NCI-H226 (cell line): Measurements from ENCODE around the gene NAA80.
"Not testable (repeated sequence)": the region's sequence is repeated elsewhere in the genome, so short reads cannot be mapped to it uniquely, and the experiment has no call there.

ENCODE experiments used
- DNase-seq: peaks from one replicate; pipeline ENCODE4 v3.0.0-alpha.2; 2015

NAA80 gene

DNA sequence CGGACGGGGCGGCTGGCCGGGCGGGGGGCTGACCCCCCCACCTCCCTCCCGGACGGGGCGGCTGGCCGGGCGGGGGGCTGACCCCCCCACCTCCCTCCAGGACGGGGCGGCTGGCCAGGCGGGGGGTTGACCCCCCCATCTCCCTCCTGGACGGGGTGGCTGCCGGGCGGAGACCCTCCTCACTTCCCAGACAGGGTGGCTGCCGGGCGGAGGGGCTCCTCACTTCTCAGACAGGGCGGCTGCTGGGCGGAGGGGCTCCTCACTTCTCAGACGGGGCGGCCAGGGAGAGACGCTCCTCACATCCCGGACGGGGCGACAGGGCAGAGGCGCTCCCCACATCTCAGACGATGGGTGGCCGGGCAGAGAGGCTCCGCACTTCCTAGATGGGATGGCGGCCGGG is 12.8 kb upstream of the NAA80 start:
- not testable (repeated sequence) for DNase-seq

DNA sequence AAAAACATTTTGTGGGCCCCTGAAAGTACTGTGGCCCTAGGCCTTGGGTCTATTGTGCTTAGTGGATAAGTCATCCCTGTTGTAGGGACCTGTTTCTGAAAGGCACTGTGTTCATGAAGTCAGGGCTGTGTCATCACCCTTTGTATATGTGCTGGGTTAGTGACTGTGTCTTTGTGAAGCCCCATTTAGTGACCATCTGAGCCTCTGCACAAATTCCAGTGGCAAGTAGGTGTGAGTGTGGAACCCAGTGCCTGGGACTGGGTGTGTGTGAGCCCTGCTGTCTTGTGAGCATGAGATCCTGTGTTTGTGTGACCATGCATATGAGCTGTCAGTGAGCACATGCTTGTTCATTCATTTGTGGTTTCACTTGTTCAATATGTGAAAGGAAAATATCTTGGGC is 5.4 kb upstream of the NAA80 start:
- DNase-seq: no peak

DNA sequence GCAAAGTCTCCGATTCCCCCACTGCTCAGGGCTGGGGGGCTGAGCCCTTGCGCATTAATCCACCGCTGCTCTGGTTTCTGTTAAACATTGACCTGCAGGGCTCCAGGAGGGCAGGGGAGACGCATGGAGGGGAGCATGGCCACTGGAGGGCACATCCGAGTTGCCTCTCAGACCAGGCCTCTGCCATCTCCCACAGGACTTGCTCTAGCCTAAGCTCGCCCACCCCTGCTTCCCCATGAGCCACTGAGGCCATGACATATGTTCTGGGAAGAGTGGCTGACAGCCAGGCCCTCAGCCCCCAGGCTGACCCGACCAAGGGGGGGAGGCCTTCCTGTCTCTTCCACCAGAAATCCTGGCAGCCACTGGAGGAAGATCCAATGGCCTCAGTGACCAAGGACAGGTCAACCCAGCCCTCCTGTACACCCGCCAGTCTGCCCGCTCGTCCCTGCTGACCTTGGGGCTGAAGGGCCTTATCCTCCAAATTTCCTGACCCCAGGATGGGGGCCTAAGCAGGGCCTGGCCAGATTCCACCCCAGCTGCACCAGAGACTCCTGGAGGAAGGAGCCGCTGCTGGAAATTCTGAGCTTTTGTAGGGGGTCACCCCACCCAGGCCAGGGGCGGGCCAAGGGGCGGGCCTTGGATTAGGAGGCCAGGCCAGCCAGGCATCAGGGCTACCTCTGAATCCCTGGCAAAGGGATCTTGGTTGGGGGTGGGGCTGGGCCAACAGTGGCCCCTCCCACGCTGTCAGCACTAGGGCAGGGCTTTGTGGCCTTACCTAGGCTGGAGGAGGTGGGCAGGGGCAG is 4.0 kb upstream of the NAA80 start, which contains the start of gene HYAL1:
TSS of gene HYAL1 (minus strand) at position 562 of the 803 bp plus-strand sequence. CDS start 618 bp downstream, outside the sequence.
- no peak for DNase-seq

DNA sequence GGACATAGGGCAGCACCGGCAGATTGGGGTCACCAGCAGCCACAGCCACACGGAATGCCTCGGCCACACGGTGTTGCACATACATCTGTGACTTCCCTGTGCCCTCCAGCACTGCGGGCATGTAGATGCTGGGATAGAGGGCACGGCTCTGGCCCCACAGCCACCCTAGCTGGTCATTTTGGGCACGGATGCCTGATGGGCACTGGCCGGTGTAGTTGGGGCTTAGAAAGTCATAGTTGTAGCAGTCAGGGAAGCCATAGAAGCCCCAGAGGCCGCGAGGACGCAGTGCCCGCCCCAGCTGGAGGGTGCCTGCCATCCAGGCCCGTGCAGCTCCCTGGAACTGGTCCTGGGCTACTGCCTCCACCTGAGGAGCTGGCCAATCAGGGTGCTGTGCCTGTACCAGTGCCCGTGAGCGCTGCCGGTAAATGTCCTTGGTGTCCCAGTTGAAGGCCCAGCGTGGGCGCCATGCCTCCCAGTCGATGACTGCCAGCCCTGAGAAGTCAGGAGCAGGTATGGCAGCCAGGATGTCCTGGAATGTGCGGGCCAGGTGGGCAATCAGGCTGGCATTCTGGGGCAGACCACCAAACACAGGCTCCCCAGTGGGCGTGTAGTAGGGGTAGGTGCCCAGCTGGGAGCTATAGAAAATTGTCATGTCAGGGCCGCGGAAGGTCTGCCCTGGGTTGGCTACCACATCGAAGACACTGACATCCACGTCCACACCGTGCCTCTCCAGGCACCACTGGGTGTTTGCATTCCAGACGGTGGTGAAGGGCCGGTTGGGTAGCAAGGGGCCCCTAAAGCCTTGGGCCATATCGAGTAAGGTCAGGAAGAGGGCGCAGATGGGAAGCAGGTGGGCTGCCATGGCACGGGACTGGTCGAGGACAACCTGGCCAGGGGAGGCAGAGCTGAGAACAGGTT is 3.1 kb upstream of the NAA80 start:
- no peak for DNase-seq

DNA sequence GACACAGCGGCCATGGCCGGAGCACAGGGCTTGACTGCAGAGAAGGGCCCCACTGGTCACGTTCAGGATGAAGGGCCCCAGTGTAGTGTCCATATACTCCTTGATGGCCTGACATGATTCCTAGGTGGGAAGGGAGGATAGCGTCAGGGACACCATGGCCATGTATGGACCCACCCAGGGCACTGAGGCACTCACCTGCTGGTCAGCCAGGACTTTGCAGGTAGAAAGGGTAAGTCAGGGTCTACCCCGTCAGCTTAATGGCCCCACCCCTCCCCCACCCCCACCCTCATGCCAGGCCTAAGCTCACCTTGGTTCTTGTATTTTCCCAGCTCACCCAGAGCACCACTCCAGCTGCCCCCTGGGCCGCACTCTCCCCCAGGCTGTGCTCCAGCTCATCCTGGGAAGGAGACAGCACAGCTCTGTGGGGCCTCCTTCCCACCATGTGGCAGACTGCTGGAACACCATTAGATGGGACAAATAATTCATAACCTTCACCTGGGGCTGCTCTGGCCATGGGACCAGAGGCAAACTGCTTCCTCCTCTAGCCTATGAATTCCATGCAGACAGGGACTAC is 1.6 kb upstream of the NAA80 start:
- no peak for DNase-seq

DNA sequence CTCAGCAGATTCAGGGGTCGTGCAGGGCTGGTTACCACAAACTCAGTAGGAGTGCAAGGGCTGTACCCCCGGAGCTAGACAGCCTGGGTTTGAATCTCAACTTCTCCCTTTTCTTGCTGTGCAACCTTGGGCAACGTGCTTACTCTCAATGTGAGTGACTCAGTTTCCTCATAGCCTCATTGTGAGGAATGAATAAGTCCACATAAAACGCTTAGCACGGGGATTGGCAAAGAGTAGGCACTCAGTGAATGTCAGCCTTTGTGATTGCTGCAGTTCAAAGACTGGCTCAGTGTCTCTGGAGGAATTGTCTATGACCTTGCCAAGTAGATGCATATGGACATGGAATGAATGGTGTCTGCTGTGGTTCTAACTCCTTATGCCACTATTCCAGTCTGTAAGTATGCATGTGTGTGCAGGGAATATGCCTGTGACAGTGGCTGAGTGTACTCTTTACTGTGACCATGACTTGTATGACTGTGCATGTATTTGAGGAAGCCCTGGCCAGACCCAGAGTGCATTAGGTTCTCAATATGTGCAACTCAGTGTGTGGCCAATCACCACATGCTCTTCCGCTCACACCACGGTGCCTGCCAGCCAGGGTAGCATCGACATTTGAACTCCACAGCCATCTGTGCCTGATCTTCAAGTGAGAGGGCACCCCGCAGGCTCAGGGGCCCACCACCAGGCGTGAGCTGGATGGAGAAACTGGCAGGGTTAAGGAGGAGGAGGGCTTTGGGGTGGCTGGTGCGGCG is 900 bp upstream of the NAA80 start:
- DNase-seq: no peak

DNA sequence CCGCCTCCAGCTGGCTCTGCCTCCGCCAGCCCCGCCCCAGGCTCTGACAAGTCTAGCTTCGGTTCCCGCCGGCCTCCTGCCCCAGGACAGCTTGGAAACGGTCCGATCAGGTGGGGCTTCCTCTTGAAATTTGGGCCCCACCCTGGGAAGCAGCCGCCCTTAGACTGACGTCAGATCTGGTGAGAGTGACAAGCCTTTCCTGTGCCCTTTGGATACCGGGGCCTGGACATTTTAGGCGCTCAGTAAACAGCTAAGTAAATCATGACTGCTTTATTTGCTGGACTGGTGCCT is 378 bp upstream of the NAA80 start:
- DNase-seq: no peak

DNA sequence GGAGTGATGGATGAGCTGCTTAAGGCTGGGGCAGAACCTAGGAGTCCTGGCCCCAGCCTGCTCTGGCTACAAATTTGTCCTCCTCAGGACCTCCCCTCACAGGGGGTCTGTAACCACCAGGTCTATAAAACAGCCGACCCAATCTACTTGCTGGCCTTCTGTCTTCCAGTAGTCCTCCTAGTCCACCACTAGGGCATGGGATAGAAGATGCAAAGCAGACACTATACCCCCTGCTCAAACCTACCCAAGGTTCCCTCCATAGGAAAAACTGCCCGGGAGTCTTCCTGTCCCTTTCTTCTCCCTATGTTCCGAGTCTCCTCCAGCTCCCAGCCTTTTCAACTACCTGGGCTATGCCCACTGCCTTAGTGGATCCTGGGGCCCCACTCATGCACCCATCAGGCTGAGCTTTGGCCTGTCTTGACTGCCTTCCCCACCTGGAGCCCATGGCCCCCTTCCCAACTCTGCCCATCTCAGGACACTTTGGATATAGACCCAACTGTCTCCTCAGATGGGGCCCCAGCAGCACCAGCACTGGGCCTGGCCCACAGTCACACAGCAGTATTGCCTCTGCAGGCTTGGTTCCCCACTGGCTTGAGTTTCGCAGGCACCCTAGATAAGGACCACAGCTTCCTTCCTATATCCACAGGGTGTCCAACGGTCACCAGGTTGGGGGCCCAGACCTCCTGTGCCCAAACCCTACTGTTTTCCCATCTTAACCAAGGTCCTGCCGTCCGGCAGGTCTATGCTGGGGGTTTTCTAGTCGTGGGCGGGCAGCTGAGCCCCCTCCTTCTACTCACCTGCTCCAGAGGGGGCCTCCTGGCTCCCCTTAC is 1.1 kb downstream of the NAA80 start:
- no peak for DNase-seq

DNA sequence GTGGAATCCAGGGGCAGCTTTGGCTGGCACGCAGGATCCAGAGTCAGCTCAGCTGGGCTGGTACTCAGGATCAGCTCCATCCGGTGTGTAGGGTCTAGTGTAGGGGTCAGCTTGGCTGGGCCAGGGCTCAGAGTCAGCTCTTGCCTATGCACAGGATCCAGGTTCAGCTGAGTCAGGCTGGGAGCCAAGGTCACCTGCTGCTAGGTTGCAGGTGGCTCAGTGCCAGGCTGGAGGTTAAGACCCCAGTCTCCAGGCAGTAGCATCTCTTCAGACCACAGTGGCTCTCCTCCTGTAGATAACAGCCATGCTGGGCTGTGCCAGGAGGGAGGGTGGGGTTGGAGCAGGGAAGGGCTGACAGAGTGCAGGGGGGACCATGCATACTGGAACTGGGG is 1.8 kb downstream of the NAA80 start:
- no peak for DNase-seq

DNA sequence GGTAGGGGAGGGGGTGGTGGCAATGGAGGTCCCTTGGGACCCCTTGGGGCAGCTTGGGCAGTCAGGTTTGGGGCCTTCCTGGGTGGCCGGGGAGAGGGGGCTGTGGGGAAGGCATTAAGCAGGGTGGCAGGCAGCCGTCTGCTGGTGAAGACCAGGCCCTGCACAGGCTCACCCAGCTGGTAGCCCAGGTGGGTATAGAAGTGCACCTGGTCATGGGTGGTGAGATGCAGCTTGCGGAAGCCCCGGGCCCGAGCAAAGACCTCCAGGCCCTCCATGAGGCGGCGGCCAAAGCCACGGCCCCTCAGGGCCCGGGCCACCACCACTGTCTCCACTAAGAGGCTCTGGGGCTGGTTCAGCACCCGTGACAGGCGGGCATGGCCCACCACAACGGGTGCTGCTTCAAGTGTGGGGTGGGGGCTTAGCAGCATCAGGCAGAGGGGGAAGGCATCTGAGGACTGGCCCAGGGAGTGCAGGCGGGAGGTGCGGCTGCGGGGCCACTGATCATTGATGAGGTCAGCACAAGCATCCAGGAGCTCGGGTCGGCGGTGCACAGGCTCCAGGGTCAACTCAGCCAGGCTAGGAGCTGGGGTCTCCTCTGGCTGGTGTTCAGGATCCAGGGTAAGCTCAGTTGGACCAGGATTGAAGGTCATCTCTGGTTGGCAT is 2.4 kb downstream of the NAA80 start:
- no peak for DNase-seq

DNA sequence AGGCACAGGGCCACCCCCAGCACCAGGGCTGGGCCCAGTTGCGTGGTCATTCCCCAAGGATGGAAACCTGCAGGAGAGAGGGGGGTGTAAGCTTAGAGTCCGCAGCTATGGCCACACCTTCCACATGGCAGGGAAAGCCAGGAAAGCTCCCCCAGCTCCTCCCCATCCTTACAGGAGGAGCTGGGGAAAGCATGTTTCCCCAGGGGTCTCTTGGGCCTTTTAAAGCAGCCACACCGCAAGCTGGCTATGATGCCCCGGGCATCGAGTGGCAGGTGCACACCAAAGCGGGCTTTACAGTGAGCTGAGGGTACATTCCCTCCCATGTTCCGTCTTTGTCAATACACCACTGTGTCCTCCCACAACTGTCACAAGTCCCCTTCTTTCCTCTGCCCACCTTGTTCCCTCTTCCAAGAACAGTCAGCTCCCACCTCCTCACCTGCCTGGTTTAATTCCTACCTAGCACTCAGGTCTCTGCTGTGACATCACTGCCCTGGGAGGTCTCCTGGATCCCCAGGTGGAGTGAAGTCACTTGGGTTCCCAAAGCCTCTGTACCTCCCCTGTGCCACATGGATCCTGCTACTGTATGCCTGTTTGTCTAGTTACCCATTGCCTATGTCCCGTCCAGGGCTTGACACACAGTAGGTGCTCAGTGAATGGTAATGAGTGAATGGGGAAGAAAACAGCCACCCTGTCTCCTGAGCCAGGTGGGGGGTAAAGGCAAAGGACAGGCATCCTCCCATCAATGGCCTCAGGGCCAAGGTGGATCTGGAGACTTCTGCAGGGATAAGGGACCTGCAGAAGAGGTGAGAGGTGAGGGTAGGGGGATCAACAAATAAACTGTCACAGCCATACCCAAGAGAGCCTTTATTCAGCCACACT is 3.4 kb downstream of the NAA80 start:
- DNase-seq: no peak

DNA sequence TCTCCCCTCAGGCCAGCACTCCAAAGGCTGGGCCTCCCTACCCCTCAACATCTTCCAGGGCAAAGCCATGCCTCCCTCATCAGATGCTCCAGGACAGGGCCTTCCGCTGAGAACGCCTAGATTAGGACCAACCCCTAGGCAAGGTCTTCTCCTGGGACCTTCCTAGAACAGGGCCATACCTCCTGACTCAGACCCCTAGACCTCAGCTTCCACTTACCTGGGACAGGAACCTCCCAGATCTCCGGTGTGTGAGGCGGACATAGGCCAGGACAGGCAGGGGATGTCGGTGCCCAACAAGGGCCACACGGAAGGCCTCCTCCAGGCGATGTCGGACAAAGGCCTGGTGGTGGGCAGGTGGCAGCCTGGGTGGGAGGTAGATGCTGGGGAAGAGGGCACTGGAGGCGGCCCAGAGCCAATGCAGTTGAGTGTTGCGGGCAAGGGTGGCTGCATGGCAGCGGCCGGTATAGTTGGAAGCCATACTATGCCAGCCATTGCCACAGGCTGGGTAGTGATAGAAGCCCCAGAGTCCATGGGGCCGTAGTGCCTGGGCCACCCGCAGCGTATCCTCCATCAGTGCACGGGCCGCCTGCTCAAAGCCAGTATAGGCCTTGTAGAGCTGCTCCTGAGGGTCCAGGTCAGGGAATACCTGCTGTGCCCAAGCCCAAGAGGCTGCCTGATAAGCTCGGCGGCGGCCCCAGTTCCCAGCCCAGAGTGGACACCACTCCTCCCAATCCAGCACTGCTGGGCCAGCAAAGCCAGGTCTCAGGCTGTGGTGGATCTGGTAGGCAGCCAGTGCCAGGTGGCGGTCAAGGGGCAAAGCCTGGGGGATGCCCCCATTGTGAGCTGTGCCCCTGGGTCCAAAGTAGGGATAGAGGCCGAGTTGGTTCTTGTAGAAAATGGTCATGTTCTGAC is 4.5 kb downstream of the NAA80 start:
- no peak for DNase-seq

DNA sequence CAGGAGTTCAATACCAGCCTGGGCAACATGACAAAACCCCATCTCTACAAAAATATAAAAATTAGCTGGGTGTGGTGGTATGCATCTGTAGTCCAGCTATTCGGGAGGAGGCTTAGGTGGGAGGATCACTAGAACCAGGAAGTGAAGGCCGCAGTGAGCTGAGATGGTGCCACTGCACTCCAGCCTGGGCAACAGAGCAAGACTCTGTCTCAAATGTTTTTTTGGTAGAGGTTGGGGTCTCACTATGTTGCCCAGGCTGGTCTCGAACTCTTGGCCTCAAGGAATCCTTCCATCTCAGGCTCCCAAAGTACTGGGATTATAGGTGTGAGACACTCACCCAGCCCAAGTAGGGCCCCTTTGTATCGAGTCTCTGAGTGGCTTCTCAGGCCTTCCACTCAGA is 5.1 kb downstream of the NAA80 start:
- DNase-seq: no peak

DNA sequence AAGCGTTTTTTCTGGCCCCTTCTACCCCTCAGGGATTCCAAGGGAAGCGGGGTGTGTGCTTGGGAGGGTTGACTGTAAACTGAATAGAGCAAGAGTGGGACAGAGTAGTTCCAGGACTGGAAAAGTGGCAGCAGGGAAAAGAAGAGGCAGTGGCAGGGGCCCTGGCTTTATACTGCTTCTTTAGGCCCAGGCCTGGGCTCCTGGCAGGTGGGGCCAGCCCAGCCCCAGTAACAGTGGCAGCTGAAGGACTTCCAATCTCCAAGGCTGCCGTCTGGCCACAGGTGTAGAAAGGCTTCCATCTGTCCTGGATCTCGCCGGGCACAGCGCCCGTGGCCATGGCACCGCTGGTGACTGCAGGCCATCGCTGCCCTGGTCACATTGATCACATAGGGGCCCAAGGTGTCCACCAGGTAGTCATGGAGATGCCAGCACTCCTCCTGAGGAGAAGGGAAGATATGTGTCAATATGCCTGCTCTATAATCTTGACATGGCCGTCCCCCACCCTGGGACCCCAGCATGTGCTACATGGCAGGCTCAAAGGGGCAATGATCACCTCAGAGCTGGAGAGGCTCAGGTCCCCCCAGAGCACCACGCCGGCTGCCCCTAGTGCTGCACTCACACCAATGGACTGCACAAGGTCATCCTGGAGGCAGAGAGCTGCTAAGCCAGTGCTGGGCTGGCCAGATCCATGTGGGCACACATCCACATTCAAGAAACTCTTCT is 6.0 kb downstream of the NAA80 start:
- DNase-seq: no peak

DNA sequence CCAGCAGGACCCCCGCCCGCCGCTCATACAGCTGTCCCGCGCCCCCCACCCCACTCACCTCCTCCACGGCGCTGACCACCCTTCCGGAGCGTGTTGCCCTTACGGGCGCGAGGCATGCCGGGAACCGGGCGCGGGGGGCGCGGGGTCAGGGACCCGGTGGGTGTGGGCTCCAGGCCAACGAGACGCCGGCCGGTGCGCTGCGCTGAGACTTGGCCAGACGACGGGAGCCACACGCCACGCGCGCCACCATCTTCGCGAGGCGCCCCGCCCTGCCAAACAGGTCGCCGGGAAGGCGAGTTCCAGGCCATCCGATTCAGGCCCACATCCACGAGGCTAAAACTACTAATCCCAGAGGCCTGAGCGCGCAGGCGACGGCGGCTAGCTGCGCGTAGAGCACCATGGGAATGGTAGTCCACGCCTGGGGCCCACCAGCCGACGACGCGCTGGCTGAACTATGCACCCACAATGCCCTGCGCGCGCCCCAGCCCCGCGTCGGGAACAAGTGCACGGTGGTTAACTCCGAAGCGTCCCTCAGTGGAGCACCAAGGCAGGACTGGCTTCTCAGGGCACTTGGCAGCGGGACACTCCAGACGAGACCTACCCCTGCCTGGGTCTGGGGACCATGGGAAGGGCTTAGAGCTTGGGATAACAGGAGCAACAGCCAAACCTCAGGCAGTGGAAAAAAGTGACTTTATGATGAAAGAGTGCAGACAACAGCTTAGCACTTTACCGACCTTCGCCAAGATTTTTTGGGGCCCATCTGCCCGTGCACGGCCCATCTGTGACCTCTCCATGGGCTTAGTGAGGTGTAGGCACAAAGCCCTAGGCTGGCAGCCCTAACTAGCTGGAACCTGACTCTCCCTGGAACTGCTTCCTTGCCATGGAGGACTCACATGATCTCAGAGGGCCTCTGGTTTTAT is 6.8 kb downstream of the NAA80 start, which contains the start of gene IFRD2:
TSS of gene IFRD2 (minus strand) at position 271 of the 920 bp plus-strand sequence. CDS start at position 116, 155 bp downstream.
- peak; percentile 90 for DNase-seq

DNA sequence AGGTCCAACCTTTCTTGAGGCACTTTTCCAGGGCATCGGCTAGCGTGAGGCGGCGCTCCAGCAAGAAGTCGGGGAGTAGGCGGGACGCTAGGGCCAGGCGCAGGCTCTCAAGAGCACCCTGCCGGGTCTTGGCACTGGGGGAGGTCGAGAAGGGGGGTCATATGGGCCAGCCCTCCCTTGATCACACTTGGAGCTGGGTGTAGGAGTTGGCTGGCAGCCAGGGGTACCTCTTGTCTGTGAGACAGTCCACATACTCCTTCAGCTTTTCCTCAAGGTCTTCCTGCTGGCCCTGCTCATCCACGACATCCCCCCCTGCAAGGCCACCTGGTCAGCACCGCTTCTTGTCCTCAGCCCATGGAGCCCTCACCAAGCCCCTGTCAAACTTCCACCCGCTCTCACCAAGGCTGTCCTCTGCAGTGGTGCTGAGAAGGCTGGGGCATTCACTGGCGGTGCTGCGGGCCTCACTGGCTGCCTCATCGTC is 9.0 kb downstream of the NAA80 start:
- no peak for DNase-seq

DNA sequence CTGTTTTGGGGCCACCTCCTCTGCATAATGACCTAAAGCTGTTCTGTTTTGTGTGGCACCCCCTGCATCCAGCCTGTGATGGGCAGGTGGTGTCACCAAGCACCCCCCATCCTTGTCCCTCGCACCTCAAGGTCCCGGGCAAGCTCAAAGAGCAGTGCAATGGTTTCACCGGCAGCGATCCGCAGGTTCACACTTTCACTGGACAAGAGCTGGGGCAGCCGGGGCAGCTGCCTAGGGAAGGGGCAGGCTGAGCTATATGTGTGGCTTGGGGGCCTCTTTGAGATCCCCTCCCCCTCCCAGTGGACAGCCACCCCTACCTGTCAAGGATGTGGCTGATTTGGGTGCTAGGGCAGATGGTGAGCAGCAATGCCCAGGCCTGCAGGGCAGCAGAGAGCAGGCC is 10.1 kb downstream of the NAA80 start:
- no peak for DNase-seq
